OCI-LY7 (cell line): ENCODE measurements around the gene RBP3. TPM values are rescaled to one million over a fixed set of nuclear protein-coding genes. Genes with fewer than 3 reads are reported as not detected.

Experiments
- BruUV-seq: library from RNA; stranded (reverse); fragments of 400-500 nt; replicated peaks from 2 replicates; lab custom pipeline; 2021; lab: Mats Ljungman, UMichigan
- CTCF ChIA-PET: fragments of 300-600 bp; sonication (Branson Sonifier 250); formaldehyde crosslinking; loops from one replicate; lab custom pipeline; 2022; ENCODE audit warnings: antibody characterized with exemption; ENCODE audit not compliant: unreplicated experiment; lab: Charles Lee
- POLR2A ChIA-PET: fragments of 300-600 bp; sonication (Branson Sonifier 250); formaldehyde crosslinking; loops from one replicate; lab custom pipeline; 2022; ENCODE audit warnings: antibody characterized with exemption; lab: Charles Lee
- DNase-seq: peaks from one replicate; pipeline ENCODE4 v3.0.0-alpha.2; 2015; ENCODE audit warnings: low spot score
- H2AFZ ChIP-seq: fragments of 200-600 bp; sonication (generic), shearing (Covaris generic); 2 replicates; pipeline ENCODE4 v1.6.1; 2014; ENCODE audit warnings: mild to moderate bottlenecking, antibody characterized with exemption, low read length, moderate library complexity
- H3K27ac ChIP-seq: fragments of 200-600 bp; sonication (generic); 2 replicates; pipeline ENCODE4 v1.5.1; 2014; ENCODE audit warnings: mixed run types, low read depth, mild to moderate bottlenecking, moderate library complexity, low read length, inconsistent platforms; ENCODE audit not compliant: poor library complexity, severe bottlenecking
- H3K36me3 ChIP-seq: fragments of 200-600 bp; sonication (generic); 2 replicates; pipeline ENCODE4 v1.6.1; 2014; ENCODE audit warnings: mild to moderate bottlenecking, antibody characterized with exemption, low read length, moderate library complexity, mixed read lengths; ENCODE audit not compliant: insufficient read depth
- H3K4me1 ChIP-seq: fragments of 200-600 bp; sonication (generic); 2 replicates; pipeline ENCODE4 v1.5.1; 2014; ENCODE audit warnings: mild to moderate bottlenecking, low read length; ENCODE audit not compliant: insufficient read depth, poor library complexity, severe bottlenecking
- H3K4me2 ChIP-seq: fragments of 200-600 bp; sonication (generic); 2 replicates; pipeline ENCODE4 v1.6.1; 2014; ENCODE audit warnings: mild to moderate bottlenecking, low read length
- H3K4me3 ChIP-seq: fragments of 200-600 bp; sonication (generic); 2 replicates; pipeline ENCODE4 v1.5.1; 2014; ENCODE audit warnings: mild to moderate bottlenecking, low read depth, low read length; ENCODE audit not compliant: poor library complexity, severe bottlenecking
- H3K79me2 ChIP-seq: fragments of 200-600 bp; sonication (generic); 2 replicates; pipeline ENCODE4 v1.6.1; 2016; ENCODE audit warnings: low read depth, mild to moderate bottlenecking, low read length, moderate library complexity, mixed read lengths; ENCODE audit not compliant: insufficient read depth
- H3K9me2 ChIP-seq: fragments of 200-600 bp; sonication (generic); 2 replicates; pipeline ENCODE4 v1.6.1; 2016; ENCODE audit warnings: mild to moderate bottlenecking, low read length, mixed read lengths; ENCODE audit not compliant: insufficient read depth
- H3K9me3 ChIP-seq: fragments of 200-600 bp; sonication (generic); 2 replicates; pipeline ENCODE4 v1.6.1; 2014; ENCODE audit warnings: mild to moderate bottlenecking, mixed run types, low read length, mixed read lengths
- H4K20me1 ChIP-seq: fragments of 200-600 bp; sonication (generic); 2 replicates; pipeline ENCODE4 v1.6.1; 2014; ENCODE audit warnings: mild to moderate bottlenecking, antibody characterized with exemption, low read length, moderate library complexity, mixed read lengths; ENCODE audit not compliant: insufficient read depth
- EZH2phosphoT487 ChIP-seq: fragments of 200-600 bp; sonication (generic); IDR thresholded peaks from 2 replicates; pipeline ENCODE4 v1.6.1; 2018; ENCODE audit warnings: low read depth, borderline replicate concordance, mild to moderate bottlenecking, mixed run types, antibody characterized with exemption, low read length, moderate library complexity, mixed read lengths
- intact Hi-C: fragments of 100-400 bp; cut with micrococcal nuclease; formaldehyde crosslinking; loops from one replicate; pipeline ENCODE4 v1.10.0; 2022; ENCODE audit not compliant: unreplicated experiment
- total RNA-seq, 2 experiments: library from RNA; depleted of rRNA in 1 of 2; stranded (reverse); fragments of >200 nt in 1 of 2; shearing (Covaris generic) in 1 of 2; gene quantifications; 2 replicates each; pipeline ENCODE4 v1.2.3, GENCODE V29; 2014 to 2022
- TF ChIP-seq, protein P1 (sequence below): fragments of 200-600 bp; sonication (generic); conservative IDR thresholded peaks from 2 replicates; pipeline ENCODE4 v1.5.1; 2014; ENCODE audit warnings: mild to moderate bottlenecking, antibody characterized with exemption, low read length, moderate library complexity, mixed read lengths

RBP3 gene
- total RNA-seq, 2 experiments from 2014 or later, result not detected

- Histone ChIP-seq H3K4me1 (no peaks in the 10 kb centered on the region), H3K9me2 (no peaks in the 10 kb centered on the region), H3K36me3 (no peaks in the 10 kb centered on the region), H3K4me2 (no peak overlapping the region), H2AFZ (peak overlapping the region; percentile 48; the same call in 1 of the 2 replicates), H3K4me3 (no peak overlapping the region), H3K79me2 (no peaks in the 10 kb centered on the region), H3K9me3 (no peaks in the 10 kb centered on the region), H3K27ac (no peak overlapping the region), H4K20me1 (no peaks in the 10 kb centered on the region)
- BruUV-seq, result no TSS peak
- peak; percentile 76 for DNase-seq
- ChIA-PET POLR2A (no interaction called here), CTCF (interaction anchor here (1.4 to 1.9 kb wide), 2 partner anchors 265 to 287 kb away, joined by 10 read pairs; no protein-coding TSS in a partner anchor)
- intact Hi-C loops, result loop anchor here (1.0 to 10.0 kb wide), 3 partner anchors 63 to 288 kb away; no protein-coding TSS in a partner anchor
- TF ChIP-seq, protein P1, sequence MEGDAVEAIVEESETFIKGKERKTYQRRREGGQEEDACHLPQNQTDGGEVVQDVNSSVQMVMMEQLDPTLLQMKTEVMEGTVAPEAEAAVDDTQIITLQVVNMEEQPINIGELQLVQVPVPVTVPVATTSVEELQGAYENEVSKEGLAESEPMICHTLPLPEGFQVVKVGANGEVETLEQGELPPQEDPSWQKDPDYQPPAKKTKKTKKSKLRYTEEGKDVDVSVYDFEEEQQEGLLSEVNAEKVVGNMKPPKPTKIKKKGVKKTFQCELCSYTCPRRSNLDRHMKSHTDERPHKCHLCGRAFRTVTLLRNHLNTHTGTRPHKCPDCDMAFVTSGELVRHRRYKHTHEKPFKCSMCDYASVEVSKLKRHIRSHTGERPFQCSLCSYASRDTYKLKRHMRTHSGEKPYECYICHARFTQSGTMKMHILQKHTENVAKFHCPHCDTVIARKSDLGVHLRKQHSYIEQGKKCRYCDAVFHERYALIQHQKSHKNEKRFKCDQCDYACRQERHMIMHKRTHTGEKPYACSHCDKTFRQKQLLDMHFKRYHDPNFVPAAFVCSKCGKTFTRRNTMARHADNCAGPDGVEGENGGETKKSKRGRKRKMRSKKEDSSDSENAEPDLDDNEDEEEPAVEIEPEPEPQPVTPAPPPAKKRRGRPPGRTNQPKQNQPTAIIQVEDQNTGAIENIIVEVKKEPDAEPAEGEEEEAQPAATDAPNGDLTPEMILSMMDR, result peak; percentile 87
- TF ChIP-seq EZH2phosphoT487, result no peak
Observed at GRCh38 chr10:47311932-47312662, 36.1 kb upstream of the RBP3 start.

GRCh38 chr10:47312663-47312995, 35.5 kb upstream of the RBP3 start:
- no TSS peak for BruUV-seq
- ChIA-PET POLR2A (interaction anchor here (0.5 kb wide), 1 partner anchor 84 kb away, joined by 3 read pairs; no protein-coding TSS in a partner anchor), CTCF (interaction anchor here (1.4 to 1.9 kb wide), 2 partner anchors 265 to 288 kb away, joined by 10 read pairs; no protein-coding TSS in a partner anchor)
- TF ChIP-seq EZH2phosphoT487, result no peak
- DNase-seq, result no peak
- H3K36me3 ChIP-seq, result no peaks in the 10 kb centered on the region
- intact Hi-C loops, result loop anchor here (1.0 to 10.0 kb wide), 3 partner anchors 62 to 288 kb away; no protein-coding TSS in a partner anchor
- H4K20me1 ChIP-seq, result no peaks in the 10 kb centered on the region
- no peak overlapping the region for H2AFZ ChIP-seq
- H3K9me2 ChIP-seq, result no peaks in the 10 kb centered on the region
- H3K27ac ChIP-seq, result no peak overlapping the region
- H3K4me3 ChIP-seq, result no peak overlapping the region
- H3K4me1 ChIP-seq, result no peaks in the 10 kb centered on the region
- no peak overlapping the region for H3K4me2 ChIP-seq
- H3K9me3 ChIP-seq, result no peaks in the 10 kb centered on the region
- no peaks in the 10 kb centered on the region for H3K79me2 ChIP-seq

DNA sequence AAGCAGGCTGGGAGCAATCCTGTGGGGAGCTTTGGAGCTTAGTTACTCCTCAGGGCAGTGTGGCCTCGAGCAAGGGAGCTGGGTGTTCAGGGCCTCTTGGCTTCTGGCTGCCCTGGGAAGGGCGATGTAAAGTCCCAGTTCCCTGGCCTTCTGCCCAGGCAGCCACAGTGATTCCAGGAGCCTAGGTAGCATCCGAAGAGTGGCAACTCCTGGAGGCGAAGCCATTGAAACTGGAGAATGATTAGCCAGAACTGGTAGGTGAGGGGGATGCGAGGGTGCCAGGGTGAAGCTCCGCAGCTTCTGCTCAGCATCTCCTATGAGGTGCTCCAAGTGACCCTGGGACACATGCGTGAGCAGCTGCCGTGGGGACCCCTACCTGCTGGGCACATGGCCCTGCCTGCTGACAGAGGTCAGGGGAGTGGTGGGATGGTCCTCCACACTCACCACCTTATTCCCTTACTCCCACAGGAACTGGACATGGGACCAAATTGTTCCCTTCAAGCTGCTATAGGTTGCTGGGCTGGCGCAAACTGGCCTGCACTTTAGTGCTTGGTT, 33.7 kb upstream of the RBP3 start:
- H2AFZ ChIP-seq, result no peak overlapping the region
- no peaks in the 10 kb centered on the region for H3K79me2 ChIP-seq
- H3K4me1 ChIP-seq, result no peaks in the 10 kb centered on the region
- DNase-seq, result no peak
- POLR2A ChIA-PET, result no interaction called here
- intact Hi-C loops, result loop anchor here (10.0 kb wide), 1 partner anchor 60 kb away; no protein-coding TSS in a partner anchor
- no peak overlapping the region for H3K4me3 ChIP-seq
- no peak for TF ChIP-seq EZH2phosphoT487
- TF ChIP-seq, protein P1, result no peak
- no peak overlapping the region for H3K4me2 ChIP-seq
- no peaks in the 10 kb centered on the region for H3K9me2 ChIP-seq
- no peaks in the 10 kb centered on the region for H3K36me3 ChIP-seq
- no peak overlapping the region for H3K27ac ChIP-seq
- CTCF ChIA-PET, result no interaction called here
- H3K9me3 ChIP-seq, result no peaks in the 10 kb centered on the region
- BruUV-seq, result no TSS peak
- no peaks in the 10 kb centered on the region for H4K20me1 ChIP-seq
